ENCODE measurements around the gene HS3ST2. TPM values are rescaled to one million over a fixed set of nuclear protein-coding genes. Genes with fewer than 3 reads are reported as not detected.

Gene HS3ST2
- total and polyA plus RNA-seq, 9 donors = 0.31 to 28.9 (median 0.83) TPM; not detected in 3

- intact Hi-C loops (cut with DNase I) = no loop called here
- H3K27me3 ChIP-seq = no peaks in the 10 kb centered on the region
- H3K4me3 ChIP-seq = no peak overlapping the region
- no peaks in the 10 kb centered on the region for H3K9me3 ChIP-seq
- no peak for DNase-seq
- no peak for TF ChIP-seq EP300 (IDR thresholded peaks at IDR 0.05)
- TF ChIP-seq CTCF (IDR thresholded peaks at IDR 0.05) = no peak
- TF ChIP-seq POLR2A (IDR thresholded peaks at IDR 0.05) = no peak
- H3K4me1 ChIP-seq (ENCODE audit: insufficient read depth) = no peaks in the 10 kb centered on the region
- H3K27ac ChIP-seq = no peak overlapping the region
- 39 to 63% (median 41%) methylated on average over 2 of the region's 2 CpGs for WGBS, 3 donors
- no peaks in the 10 kb centered on the region for H3K36me3 ChIP-seq
Measured at GRCh38 chr16:22799113-22799512, 14.8 kb upstream of the HS3ST2 start.

- WGBS, 3 donors = 74 to 79% (median 76%) methylated on average over 5 of the region's 5 CpGs
- no peak overlapping the region for H3K27ac ChIP-seq
- DNase-seq = no peak
- no peaks in the 10 kb centered on the region for H3K9me3 ChIP-seq
- H3K27me3 ChIP-seq = no peaks in the 10 kb centered on the region
- intact Hi-C loops (cut with DNase I) = no loop called here
- H3K36me3 ChIP-seq = no peaks in the 10 kb centered on the region
- TF ChIP-seq CTCF (IDR thresholded peaks at IDR 0.05) (no peak), POLR2A (IDR thresholded peaks at IDR 0.05) (no peak), EP300 (IDR thresholded peaks at IDR 0.05) (no peak)
- no peaks in the 10 kb centered on the region for H3K4me1 ChIP-seq (ENCODE audit: insufficient read depth)
- no peak overlapping the region for H3K4me3 ChIP-seq
Measured at GRCh38 chr16:22804893-22805292, 9.1 kb upstream of the HS3ST2 start.

- H3K36me3 ChIP-seq = no peaks in the 10 kb centered on the region
- intact Hi-C loops (cut with DNase I) = no loop called here
- no peaks in the 10 kb centered on the region for H3K4me1 ChIP-seq (ENCODE audit: insufficient read depth)
- DNase-seq = no peak
- TF ChIP-seq CTCF (IDR thresholded peaks at IDR 0.05) (no peak), POLR2A (IDR thresholded peaks at IDR 0.05) (no peak), EP300 (IDR thresholded peaks at IDR 0.05) (no peak)
- H3K27ac ChIP-seq = no peak overlapping the region
- no peak overlapping the region for H3K4me3 ChIP-seq
- H3K27me3 ChIP-seq = no peaks in the 10 kb centered on the region
- no peaks in the 10 kb centered on the region for H3K9me3 ChIP-seq
Measured at GRCh38 chr16:22805326-22805725, 8.6 kb upstream of the HS3ST2 start.

GRCh38 chr16:22806811-22807210, 7.2 kb upstream of the HS3ST2 start:
- Histone ChIP-seq H3K9me3 (no peaks in the 10 kb centered on the region), H3K36me3 (no peaks in the 10 kb centered on the region), H3K27me3 (no peaks in the 10 kb centered on the region), H3K4me3 (no peak overlapping the region), H3K27ac (no peak overlapping the region), H3K4me1 (ENCODE audit: insufficient read depth) (no peaks in the 10 kb centered on the region)
- WGBS, 3 donors = 73 to 79% (median 75%) methylated on average over 8 of the region's 8 CpGs
- no peak for DNase-seq
- intact Hi-C loops (cut with DNase I) = no loop called here
- TF ChIP-seq POLR2A (IDR thresholded peaks at IDR 0.05) (no peak), EP300 (IDR thresholded peaks at IDR 0.05) (no peak), CTCF (IDR thresholded peaks at IDR 0.05) (no peak)

- H3K27me3 ChIP-seq = no peaks in the 10 kb centered on the region
- no peak for DNase-seq
- intact Hi-C loops (cut with DNase I) = no loop called here
- H3K27ac ChIP-seq = no peak overlapping the region
- H3K36me3 ChIP-seq = no peaks in the 10 kb centered on the region
- H3K9me3 ChIP-seq = no peaks in the 10 kb centered on the region
- H3K4me3 ChIP-seq = no peak overlapping the region
- TF ChIP-seq CTCF (IDR thresholded peaks at IDR 0.05) = no peak
- no peak for TF ChIP-seq EP300 (IDR thresholded peaks at IDR 0.05)
- TF ChIP-seq POLR2A (IDR thresholded peaks at IDR 0.05) = no peak
- H3K4me1 ChIP-seq (ENCODE audit: insufficient read depth) = peaks cover 4% of the 10 kb centered on the region
Measured at GRCh38 chr16:22810226-22810625, 3.7 kb upstream of the HS3ST2 start.
